Panc1 (cell line): ENCODE data around the gene KIF27. TPM values are rescaled to one million over a fixed set of nuclear protein-coding genes. Genes with fewer than 3 reads are reported as not detected.

Experiments
- ATAC-seq: fragments of 200-7000 bp; cut with Tn5 transposase; 2 replicates; pipeline ENCODE4 v1.9.1; 2020; ENCODE audit warnings: mild to moderate bottlenecking, moderate library complexity
- BruUV-seq: library from RNA; stranded (reverse); fragments of 400-500 nt; replicated peaks from 2 replicates; lab custom pipeline; 2021; lab: Mats Ljungman, UMichigan
- CTCF ChIA-PET: fragments of 300-600 bp; sonication (Branson Sonifier 250); formaldehyde crosslinking; loops from one replicate; lab custom pipeline; 2022; ENCODE audit warnings: antibody characterized with exemption; lab: Charles Lee
- POLR2A ChIA-PET: fragments of 300-600 bp; sonication (Branson Sonifier 250); formaldehyde crosslinking; loops from one replicate; lab custom pipeline; 2022; ENCODE audit warnings: antibody characterized with exemption; lab: Charles Lee
- DNase-seq: peaks from one replicate; pipeline ENCODE4 v3.0.0-alpha.2; 2010; ENCODE audit warnings: low read depth, low spot score
- H3K27ac ChIP-seq: 2 replicates; pipeline ENCODE4 v1.5.1; 2011; ENCODE audit warnings: mild to moderate bottlenecking, low read length, inconsistent platforms
- H3K27me3 ChIP-seq: fragments of 200-500 bp; sonication (Bioruptor generic); 2 replicates; pipeline ENCODE4 v1.6.0; 2014; ENCODE audit warnings: low read length, inconsistent platforms; ENCODE audit not compliant: control insufficient read depth, insufficient read depth
- H3K36me3 ChIP-seq: fragments of 200-500 bp; sonication (Bioruptor generic); 2 replicates; pipeline ENCODE4 v1.5.1; 2014; ENCODE audit warnings: inconsistent platforms, mild to moderate bottlenecking, low read length, moderate library complexity; ENCODE audit not compliant: control insufficient read depth, insufficient read depth
- H3K4me1 ChIP-seq: 2 replicates; pipeline ENCODE4 v1.5.1; 2011; ENCODE audit warnings: inconsistent platforms, mild to moderate bottlenecking, low read length, moderate library complexity; ENCODE audit not compliant: control insufficient read depth, insufficient read depth
- H3K4me3 ChIP-seq, 2 experiments: 2 replicates each; pipeline ENCODE4 v1.5.1; 2011 to 2012; ENCODE audit warnings: low read depth in 2 of 2, low read length in 2 of 2, mild to moderate bottlenecking in 2 of 2, inconsistent platforms in 1 of 2, moderate library complexity in 1 of 2
- H3K9me3 ChIP-seq: fragments of 200-500 bp; sonication (Bioruptor generic); 2 replicates; pipeline ENCODE4 v1.5.1; 2014; ENCODE audit warnings: low read depth, mild to moderate bottlenecking, inconsistent platforms, low read length, moderate library complexity; ENCODE audit not compliant: control insufficient read depth, insufficient read depth
- POLR2AphosphoS5 ChIP-seq: IDR thresholded peaks from 2 replicates; pipeline ENCODE4 v1.6.1; 2012; ENCODE audit warnings: mild to moderate bottlenecking, low read depth, low read length, moderate library complexity
- SIN3A ChIP-seq: IDR thresholded peaks from 2 replicates; pipeline ENCODE4 v1.6.1; 2012; ENCODE audit warnings: low read depth, mild to moderate bottlenecking, low read length, moderate library complexity, borderline replicate concordance; ENCODE audit not compliant: insufficient read depth
- TCF7L2 ChIP-seq: IDR thresholded peaks from 2 replicates; pipeline ENCODE4 v1.6.1; 2011; ENCODE audit warnings: mild to moderate bottlenecking, low read depth, low read length, inconsistent platforms
- in situ Hi-C: cut with HindIII; loops from 2 replicates; pipeline ENCODE4 v1.10.0; 2016; ENCODE audit warnings: low sequenced_read_pairs, low pct_unique_long_range_greater_than_20kb
- intact Hi-C: fragments of 100-400 bp; cut with micrococcal nuclease; formaldehyde crosslinking; loops from one replicate; pipeline ENCODE4 v1.10.0; 2022; ENCODE audit not compliant: unreplicated experiment
- total RNA-seq: library from RNA; stranded (reverse); gene quantifications from one replicate; pipeline ENCODE4 v1.2.1, GENCODE V29; 2021; ENCODE audit not compliant: unreplicated experiment
- TF ChIP-seq, protein P1 (sequence below), 2 experiments: IDR thresholded peaks; 2 replicates each; pipeline ENCODE4 v1.6.1; 2011 to 2012; ENCODE audit warnings: low read depth in 2 of 2, control low read depth in 1 of 2, low read length in 1 of 2, mild to moderate bottlenecking in 1 of 2, moderate library complexity in 1 of 2; ENCODE audit not compliant: insufficient read depth in 1 of 2
- TF ChIP-seq, protein P2 (sequence below): fragments of 450-650 bp; IDR thresholded peaks from 2 replicates; pipeline ENCODE4 v1.5.1; 2017; ENCODE audit warnings: mild to moderate bottlenecking

The KIF27 gene
- total RNA-seq, 1 experiment from 2014 or later = 3.4 TPM

- ATAC-seq = no peak
- POLR2A ChIA-PET = no interaction called here
- no TSS peak for BruUV-seq
- Histone ChIP-seq H3K36me3 (peaks cover 2% of the 10 kb centered on the region; the same call in 1 of the 2 replicates), H3K27me3 (no peaks in the 10 kb centered on the region), H3K4me3 (no peak overlapping the region), H3K27ac (no peak overlapping the region), H3K9me3 (no peaks in the 10 kb centered on the region), H3K4me1 (no peaks in the 10 kb centered on the region)
- CTCF ChIA-PET = no interaction called here
- in situ Hi-C loops (no loop called here), intact Hi-C loops (no loop called here)
- TF ChIP-seq SIN3A (no peak), TCF7L2 (no peak), POLR2AphosphoS5 (no peak)
- TF ChIP-seq, protein P1, sequence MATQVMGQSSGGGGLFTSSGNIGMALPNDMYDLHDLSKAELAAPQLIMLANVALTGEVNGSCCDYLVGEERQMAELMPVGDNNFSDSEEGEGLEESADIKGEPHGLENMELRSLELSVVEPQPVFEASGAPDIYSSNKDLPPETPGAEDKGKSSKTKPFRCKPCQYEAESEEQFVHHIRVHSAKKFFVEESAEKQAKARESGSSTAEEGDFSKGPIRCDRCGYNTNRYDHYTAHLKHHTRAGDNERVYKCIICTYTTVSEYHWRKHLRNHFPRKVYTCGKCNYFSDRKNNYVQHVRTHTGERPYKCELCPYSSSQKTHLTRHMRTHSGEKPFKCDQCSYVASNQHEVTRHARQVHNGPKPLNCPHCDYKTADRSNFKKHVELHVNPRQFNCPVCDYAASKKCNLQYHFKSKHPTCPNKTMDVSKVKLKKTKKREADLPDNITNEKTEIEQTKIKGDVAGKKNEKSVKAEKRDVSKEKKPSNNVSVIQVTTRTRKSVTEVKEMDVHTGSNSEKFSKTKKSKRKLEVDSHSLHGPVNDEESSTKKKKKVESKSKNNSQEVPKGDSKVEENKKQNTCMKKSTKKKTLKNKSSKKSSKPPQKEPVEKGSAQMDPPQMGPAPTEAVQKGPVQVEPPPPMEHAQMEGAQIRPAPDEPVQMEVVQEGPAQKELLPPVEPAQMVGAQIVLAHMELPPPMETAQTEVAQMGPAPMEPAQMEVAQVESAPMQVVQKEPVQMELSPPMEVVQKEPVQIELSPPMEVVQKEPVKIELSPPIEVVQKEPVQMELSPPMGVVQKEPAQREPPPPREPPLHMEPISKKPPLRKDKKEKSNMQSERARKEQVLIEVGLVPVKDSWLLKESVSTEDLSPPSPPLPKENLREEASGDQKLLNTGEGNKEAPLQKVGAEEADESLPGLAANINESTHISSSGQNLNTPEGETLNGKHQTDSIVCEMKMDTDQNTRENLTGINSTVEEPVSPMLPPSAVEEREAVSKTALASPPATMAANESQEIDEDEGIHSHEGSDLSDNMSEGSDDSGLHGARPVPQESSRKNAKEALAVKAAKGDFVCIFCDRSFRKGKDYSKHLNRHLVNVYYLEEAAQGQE (IDR thresholded peaks at IDR 0.05; ENCODE audit: insufficient read depth in 1 of 2, low read depth in 2 of 2, low read length in 1 of 2) = no peak
- TF ChIP-seq, protein P2, sequence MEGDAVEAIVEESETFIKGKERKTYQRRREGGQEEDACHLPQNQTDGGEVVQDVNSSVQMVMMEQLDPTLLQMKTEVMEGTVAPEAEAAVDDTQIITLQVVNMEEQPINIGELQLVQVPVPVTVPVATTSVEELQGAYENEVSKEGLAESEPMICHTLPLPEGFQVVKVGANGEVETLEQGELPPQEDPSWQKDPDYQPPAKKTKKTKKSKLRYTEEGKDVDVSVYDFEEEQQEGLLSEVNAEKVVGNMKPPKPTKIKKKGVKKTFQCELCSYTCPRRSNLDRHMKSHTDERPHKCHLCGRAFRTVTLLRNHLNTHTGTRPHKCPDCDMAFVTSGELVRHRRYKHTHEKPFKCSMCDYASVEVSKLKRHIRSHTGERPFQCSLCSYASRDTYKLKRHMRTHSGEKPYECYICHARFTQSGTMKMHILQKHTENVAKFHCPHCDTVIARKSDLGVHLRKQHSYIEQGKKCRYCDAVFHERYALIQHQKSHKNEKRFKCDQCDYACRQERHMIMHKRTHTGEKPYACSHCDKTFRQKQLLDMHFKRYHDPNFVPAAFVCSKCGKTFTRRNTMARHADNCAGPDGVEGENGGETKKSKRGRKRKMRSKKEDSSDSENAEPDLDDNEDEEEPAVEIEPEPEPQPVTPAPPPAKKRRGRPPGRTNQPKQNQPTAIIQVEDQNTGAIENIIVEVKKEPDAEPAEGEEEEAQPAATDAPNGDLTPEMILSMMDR = no peak
- no peak for DNase-seq
Measured at GRCh38 chr9:83940590-83941303, 19.5 kb upstream of the KIF27 start.

DNA sequence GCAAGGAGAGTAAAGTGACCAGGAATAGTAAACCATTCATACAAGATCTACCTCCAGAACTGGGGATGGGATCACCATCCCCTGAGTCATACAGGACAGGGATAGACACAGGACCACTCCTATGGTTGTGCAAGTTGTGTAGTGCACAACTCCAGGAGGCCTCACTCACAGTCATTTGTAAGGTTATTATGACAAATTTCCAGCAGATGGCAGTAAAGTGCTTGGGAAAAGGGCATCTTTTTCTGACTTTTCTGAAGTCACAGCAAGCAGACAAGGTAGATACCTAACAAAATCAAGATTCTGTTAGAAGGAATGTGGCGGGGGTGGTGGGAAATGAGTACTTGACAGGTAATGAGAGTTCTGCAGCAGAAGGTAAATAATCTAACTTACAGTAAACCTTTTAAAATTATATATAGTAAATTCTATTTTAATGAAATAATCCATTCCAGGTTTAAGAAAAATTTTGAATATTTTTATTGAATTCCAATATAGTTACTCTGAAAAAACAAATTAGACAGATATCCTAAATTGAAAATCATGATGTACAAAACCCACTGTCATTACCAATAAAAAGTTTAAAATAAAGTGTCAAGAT lies 16.7 kb upstream of the KIF27 start:
- CTCF ChIA-PET = no interaction called here
- in situ Hi-C loops = no loop called here
- DNase-seq = no peak

More for the DNA sequence above, 16.7 kb upstream of the KIF27 start:
- Histone ChIP-seq H3K4me1 (no peaks in the 10 kb centered on the region), H3K27ac (no peak overlapping the region), H3K4me3 (no peak overlapping the region), H3K9me3 (no peaks in the 10 kb centered on the region), H3K27me3 (no peaks in the 10 kb centered on the region), H3K36me3 (peaks cover 2% of the 10 kb centered on the region; the same call in 1 of the 2 replicates)
- POLR2A ChIA-PET = no interaction called here
- ATAC-seq = peak; percentile 81
- TF ChIP-seq, protein P2 = peak; percentile 68
- TF ChIP-seq SIN3A = no peak
- intact Hi-C loops = loop anchor here (2.0 to 5.0 kb wide), 3 partner anchors 234 to 379 kb away; no protein-coding TSS in a partner anchor
- BruUV-seq = no TSS peak
